GM23338 (cell line): Measurements from ENCODE around the gene EYA3.

ENCODE experiments used
- CREB1 ChIP-seq: fragments of 250-450 bp; sonication (Bioruptor Pico); IDR thresholded peaks from 2 replicates; pipeline ENCODE4 v1.5.0; 2020; ENCODE audit warnings: low read depth, mild to moderate bottlenecking, moderate library complexity
- CTCF ChIP-seq, 2 experiments: fragments of 200-600 bp in 1 of 2; sonication (generic) in 1 of 2; conservative IDR thresholded peaks; 2 replicates each; pipeline versions ENCODE4 v1.5.1 to v1.6.1; 2016 to 2017; ENCODE audit warnings: antibody characterized with exemption in 2 of 2, low read depth in 2 of 2, mild to moderate bottlenecking in 2 of 2, moderate library complexity in 1 of 2
- POLR2AphosphoS5 ChIP-seq: IDR thresholded peaks from 2 replicates; pipeline ENCODE4 v1.6.1; 2016; ENCODE audit warnings: antibody characterized with exemption, low read depth

- TF ChIP-seq CTCF (conservative IDR thresholded peaks at IDR 0.05; ENCODE audit: low read depth in 2 of 2) (no peak), POLR2AphosphoS5 (no peak), CREB1 (CRISPR knock-in tag) (no peak)
These were observed 37.8 kb upstream of the EYA3 start for GRCh38 chr1:28126212-28126611.
